ENCODE measurements around the gene PPP1R13L. TPM values are rescaled to one million over a fixed set of nuclear protein-coding genes. Genes with fewer than 3 reads are reported as not detected.
"Not testable (repeated sequence)": the region's sequence is repeated elsewhere in the genome, so short reads cannot be mapped to it uniquely, and the experiment has no call there.

PPP1R13L gene
- total and polyA plus RNA-seq, 11 donors: 92.3 to 400 (median 139) TPM

GRCh38 chr19:45340232-45340898, 64.5 kb downstream of the PPP1R13L start, which contains the start of gene KLC3:
TSS of gene KLC3 (plus strand) at chr19:45340750. CDS start at chr19:45345542, 4,792 bp downstream.
- Histone ChIP-seq H3K27me3 (peaks cover 10 to 23% (median 14%) of the 10 kb centered on the region in 9 donors), H3K9me3 (no peaks in the 10 kb centered on the region), H3K36me3 (no peaks in the 10 kb centered on the region), H3K4me3 (peak within 1 kb of the TSS in 9 of 12 donors; percentile 6 to 45 (median 22)), H3K4me1 (peaks cover 0 to 15% (median 1%) of the 10 kb centered on the region in 12 donors), H3K27ac (no peak within 1 kb of the TSS)
- TF ChIP-seq, protein P1, sequence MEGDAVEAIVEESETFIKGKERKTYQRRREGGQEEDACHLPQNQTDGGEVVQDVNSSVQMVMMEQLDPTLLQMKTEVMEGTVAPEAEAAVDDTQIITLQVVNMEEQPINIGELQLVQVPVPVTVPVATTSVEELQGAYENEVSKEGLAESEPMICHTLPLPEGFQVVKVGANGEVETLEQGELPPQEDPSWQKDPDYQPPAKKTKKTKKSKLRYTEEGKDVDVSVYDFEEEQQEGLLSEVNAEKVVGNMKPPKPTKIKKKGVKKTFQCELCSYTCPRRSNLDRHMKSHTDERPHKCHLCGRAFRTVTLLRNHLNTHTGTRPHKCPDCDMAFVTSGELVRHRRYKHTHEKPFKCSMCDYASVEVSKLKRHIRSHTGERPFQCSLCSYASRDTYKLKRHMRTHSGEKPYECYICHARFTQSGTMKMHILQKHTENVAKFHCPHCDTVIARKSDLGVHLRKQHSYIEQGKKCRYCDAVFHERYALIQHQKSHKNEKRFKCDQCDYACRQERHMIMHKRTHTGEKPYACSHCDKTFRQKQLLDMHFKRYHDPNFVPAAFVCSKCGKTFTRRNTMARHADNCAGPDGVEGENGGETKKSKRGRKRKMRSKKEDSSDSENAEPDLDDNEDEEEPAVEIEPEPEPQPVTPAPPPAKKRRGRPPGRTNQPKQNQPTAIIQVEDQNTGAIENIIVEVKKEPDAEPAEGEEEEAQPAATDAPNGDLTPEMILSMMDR (IDR thresholded peaks at IDR 0.05): no peak
- no peak for TF ChIP-seq POLR2A (IDR thresholded peaks at IDR 0.05)
- DNase-seq (no peak), ATAC-seq (no peak)
- WGBS, 4 donors: 11 to 24% (median 17%) methylated on average over 24 to 50 of the region's 50 CpGs
- intact Hi-C loops (cut with DNase I): loop anchor here in 1 of 10 donors (10.0 kb wide), 2 partner anchors 146 to 436 kb away; partner anchors contain the start of gene APOE

DNA sequence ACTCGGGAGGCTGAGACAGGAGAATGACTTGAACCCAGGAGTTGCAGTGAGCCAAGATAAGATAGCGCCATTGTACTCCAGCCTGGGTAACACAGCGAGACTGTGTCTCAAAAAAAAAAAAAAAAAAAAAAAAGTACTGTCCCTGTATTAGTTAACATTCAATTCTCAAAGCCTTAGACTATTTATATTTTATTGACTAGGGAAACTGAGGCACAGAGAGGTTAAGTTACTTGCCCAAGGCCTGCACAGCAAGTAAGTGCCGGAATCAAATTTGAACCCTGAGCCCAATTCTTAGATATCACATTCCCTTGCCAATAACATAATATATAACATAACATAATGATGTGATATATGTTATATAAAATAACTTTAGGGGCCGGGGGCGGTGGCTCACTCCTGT, 65.2 kb downstream of the PPP1R13L start:
- intact Hi-C loops (cut with DNase I): loop anchor here in 8 of 10 donors (2.0 to 10.0 kb wide), 9 partner anchors 87 to 437 kb away; partner anchors contain the start of genes APOE (in 5 of the 8), MARK4 (in 5 of the 8) and NKPD1 (in 1 of the 8)

GRCh38 chr19:45336696-45337251, 68.1 kb downstream of the PPP1R13L start:
- no peak for TF ChIP-seq POLR2A (IDR thresholded peaks at IDR 0.05)
- TF ChIP-seq, protein P1 (IDR thresholded peaks at IDR 0.05): no peak
- Histone ChIP-seq H3K4me1 (peaks cover 0 to 15% (median 1%) of the 10 kb centered on the region in 12 donors), H3K36me3 (no peaks in the 10 kb centered on the region), H3K27me3 (peaks cover 10 to 23% (median 14%) of the 10 kb centered on the region in 9 donors), H3K4me3 (no peak overlapping the region), H3K9me3 (no peaks in the 10 kb centered on the region), H3K27ac (no peak overlapping the region)
- intact Hi-C loops (cut with DNase I): loop anchor here in 6 of 10 donors (5.0 to 10.0 kb wide), 6 partner anchors 84 to 434 kb away; partner anchors contain the start of genes MARK4 (in 5 of the 6), APOE (in 4 of the 6) and NKPD1 (in 1 of the 6)
- ATAC-seq (no peak), DNase-seq (no peak)
- WGBS, 4 donors: 61 to 69% (median 66%) methylated on average over 11 of the region's 11 CpGs

More for the DNA sequence above, 65.2 kb downstream of the PPP1R13L start:
- Histone ChIP-seq H3K9me3 (no peaks in the 10 kb centered on the region), H3K4me1 (peaks cover 0 to 15% (median 1%) of the 10 kb centered on the region in 12 donors), H3K27me3 (peaks cover 10 to 23% (median 14%) of the 10 kb centered on the region in 9 donors), H3K27ac (no peak overlapping the region), H3K36me3 (no peaks in the 10 kb centered on the region), H3K4me3 (no peak overlapping the region)
- TF ChIP-seq, protein P1 (IDR thresholded peaks at IDR 0.05): no peak
- TF ChIP-seq POLR2A (IDR thresholded peaks at IDR 0.05): no peak
- no peak for ATAC-seq
- no peak for DNase-seq
- WGBS, 4 donors: 75 to 88% (median 82%) methylated on average over 6 of the region's 6 CpGs

DNA sequence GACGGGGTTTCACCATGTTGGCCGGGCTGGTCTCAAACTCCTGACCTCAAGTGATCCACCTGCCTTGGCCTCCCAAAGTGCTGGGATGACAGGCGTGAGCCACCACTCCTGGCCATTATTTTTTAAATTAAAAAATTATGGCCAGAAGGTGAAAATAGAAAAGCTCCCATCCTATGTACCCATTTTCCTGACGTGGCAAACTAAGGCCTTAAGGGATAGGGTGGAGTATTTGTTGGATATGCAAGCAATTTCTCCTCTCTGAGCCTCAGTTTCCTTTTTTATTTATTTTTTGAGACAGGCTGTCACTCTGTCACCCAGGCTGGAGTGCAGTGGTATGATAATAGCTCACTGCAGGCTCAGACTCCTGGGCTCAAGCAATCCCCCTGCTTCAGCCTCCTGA, 70.0 kb downstream of the PPP1R13L start:
- not testable (repeated sequence) for H3K9me3 ChIP-seq, ATAC-seq, H3K4me1 ChIP-seq, H3K4me3 ChIP-seq, H3K27ac ChIP-seq, DNase-seq, H3K36me3 ChIP-seq
- peaks cover 1 to 12% (median 3%) of the 10 kb centered on the region in 9 donors for H3K27me3 ChIP-seq
- intact Hi-C loops (cut with DNase I): loop anchor here in 6 of 10 donors (5.0 to 10.0 kb wide), 6 partner anchors 83 to 433 kb away; partner anchors contain the start of genes MARK4 (in 5 of the 6), APOE (in 4 of the 6) and NKPD1 (in 1 of the 6)
- WGBS, 4 donors: 88 to 93% (median 90%) methylated on average over 4 of the region's 4 CpGs

Data from heart left ventricle (tissue), 16 donors.